ENCODE measurements around the gene MSL2.
"Not testable (repeated sequence)": the region's sequence is repeated elsewhere in the genome, so short reads cannot be mapped to it uniquely, and the experiment has no call there.

MSL2 gene

GRCh38 chr3:136193278-136194054, 2.7 kb downstream of the MSL2 start:
- DNase-seq (ENCODE audit: low read depth in 2 of 2), result no peak

- DNase-seq (ENCODE audit: low read depth in 2 of 2), result no peak
These were observed 3.3 kb downstream of the MSL2 start for GRCh38 chr3:136192831-136193230.

- DNase-seq (ENCODE audit: low read depth in 2 of 2), result not testable (repeated sequence)
These were observed 3.9 kb downstream of the MSL2 start for GRCh38 chr3:136192195-136192594.

DNA sequence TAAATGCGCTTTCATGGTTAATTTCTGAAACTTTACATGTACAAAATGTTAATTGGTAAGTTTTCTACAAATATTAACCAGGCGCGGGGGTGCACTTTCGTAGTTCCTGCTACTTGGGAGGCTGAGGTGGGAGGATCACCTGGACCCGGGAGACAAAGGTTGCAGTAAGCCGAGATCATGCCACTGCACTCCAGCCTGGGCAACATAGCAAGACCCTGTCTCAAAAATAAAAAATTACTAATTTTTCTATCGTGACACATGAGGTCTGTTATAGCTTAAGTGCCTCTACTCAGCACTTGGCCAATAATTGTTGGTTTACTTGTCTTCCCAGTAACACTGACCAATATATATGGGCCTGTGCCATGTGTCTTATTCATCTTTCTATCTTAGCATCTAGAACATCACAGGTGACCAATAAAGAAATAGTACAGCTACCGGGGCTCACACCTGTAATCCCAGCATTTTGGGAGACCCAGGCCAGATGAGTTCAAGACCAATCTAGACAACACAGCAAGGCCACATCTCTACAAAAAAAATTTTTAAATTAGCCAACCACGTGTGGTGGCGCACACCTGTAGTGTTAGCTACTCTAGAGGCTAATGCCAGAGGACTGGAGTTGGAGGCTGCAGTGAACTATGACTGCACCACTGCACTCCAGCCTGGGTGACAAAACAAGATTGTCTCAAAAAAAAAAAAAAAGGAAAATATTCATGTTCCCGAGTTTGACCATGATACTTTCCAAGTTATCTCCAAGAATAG, 6.1 kb downstream of the MSL2 start:
- DNase-seq (ENCODE audit: low read depth in 2 of 2), result no peak

- no peak for DNase-seq (ENCODE audit: low read depth in 2 of 2)
These were observed 7.1 kb downstream of the MSL2 start for GRCh38 chr3:136189043-136189442.

DNA sequence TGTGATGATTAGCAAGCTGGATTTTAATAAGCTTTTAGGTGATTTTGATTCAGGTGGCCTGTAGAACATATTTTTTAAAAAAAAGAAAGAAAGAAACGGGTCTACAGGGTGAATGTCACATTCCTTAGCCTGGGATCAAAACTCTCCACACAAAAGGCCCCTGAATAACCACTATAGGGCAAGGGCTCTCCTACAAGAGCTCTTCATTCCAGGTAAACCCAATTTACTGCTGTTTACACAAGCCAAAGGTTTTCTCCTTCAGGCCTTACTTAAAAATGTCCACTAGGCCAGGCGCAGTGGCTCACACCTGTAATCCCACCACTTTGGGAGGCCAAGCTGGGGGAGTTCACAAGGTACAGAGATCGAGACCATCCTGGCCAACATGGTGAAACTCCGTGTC, 8.3 kb downstream of the MSL2 start:
- DNase-seq (ENCODE audit: low read depth in 2 of 2), result no peak

GRCh38 chr3:136186846-136187245, 9.3 kb downstream of the MSL2 start:
- no peak for DNase-seq (ENCODE audit: low read depth in 2 of 2)

GRCh38 chr3:136186344-136186743, 9.8 kb downstream of the MSL2 start:
- DNase-seq (ENCODE audit: low read depth in 2 of 2), result no peak

DNA sequence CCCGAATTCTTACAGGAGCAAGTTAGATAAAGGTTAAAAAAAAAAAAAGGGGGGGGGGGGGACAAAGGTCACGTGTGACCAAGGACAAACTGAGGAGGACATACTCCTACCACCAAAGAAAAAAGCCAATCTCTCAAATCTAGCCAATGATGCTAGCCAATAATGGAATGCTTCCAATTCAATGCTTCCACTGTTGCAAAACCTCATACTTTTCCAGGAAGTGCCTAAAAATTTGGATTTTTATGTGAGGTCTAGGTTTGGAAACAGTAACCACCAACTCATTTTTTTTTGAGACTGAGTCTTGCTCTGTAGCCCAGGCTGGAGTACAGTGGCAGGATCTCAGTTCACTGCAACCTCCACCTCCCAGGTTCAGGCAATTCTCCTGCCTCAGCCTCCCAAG, 11.4 kb downstream of the MSL2 start:
- DNase-seq (ENCODE audit: low read depth in 2 of 2), result no peak

DNA sequence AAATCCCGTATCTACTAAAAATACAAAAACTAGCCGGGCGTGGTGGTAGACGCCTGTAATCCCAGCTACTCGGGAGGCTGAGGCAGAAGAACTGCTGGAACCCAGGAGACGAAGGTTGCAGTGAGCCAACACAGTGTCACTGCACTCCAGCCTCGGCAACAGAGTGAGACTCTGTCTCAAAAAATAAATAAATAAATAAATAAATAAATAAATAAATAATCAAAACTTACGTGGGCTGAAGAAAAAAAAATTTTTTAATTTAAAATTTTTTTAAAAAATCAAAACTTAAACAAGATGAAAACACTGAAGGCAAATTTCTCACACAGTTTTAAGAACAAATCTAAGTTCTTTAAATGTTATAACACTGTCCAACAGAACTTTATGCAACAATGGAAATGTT, 14.4 kb downstream of the MSL2 start:
- no peak for DNase-seq (ENCODE audit: low read depth in 2 of 2)

DNA sequence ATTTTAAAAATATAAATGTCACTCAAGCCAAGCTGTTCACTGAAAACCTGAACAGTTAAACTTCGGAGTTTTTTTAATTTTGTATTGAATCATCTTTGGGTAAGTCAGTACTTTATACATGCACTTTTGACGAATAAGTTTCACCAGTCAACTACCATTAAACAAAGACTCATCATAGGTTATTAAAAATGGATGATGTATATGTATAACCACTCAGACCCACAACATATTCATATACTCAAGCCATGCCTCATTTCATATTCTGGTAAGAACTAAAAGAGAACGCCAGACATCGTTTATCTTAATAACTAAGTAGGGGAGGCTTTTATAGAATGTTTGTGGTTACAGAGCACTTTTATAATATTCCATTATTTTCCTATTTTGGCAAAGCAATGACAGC, 18.3 kb downstream of the MSL2 start:
- no peak for DNase-seq (ENCODE audit: low read depth in 2 of 2)

- no peak for DNase-seq (ENCODE audit: low read depth in 2 of 2)
These were observed 22.1 kb downstream of the MSL2 start for GRCh38 chr3:136173939-136174490.

DNA sequence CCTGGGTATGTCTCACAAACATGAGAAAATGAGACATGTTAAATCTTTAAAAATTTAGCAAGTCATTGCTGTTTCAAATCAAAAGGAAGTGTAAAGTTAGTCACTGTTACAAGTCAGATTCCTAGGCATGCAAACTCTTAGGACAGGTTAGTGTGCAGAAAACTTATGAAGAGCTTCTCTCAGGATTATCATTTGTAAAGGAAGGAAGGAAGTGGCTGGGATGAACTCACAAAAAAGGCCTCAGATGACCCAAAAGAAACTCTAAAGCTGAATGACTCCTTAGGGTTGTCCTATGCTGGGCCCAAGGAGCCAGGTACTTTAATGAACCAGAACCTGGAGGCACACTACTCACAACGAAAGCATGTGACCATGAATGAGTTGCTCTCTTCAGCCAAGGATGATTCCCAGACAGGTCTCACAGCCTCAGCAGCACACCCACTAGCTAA, 25.0 kb downstream of the MSL2 start:
- no peak for DNase-seq (ENCODE audit: low read depth in 2 of 2)

GRCh38 chr3:136168236-136168635, 27.9 kb downstream of the MSL2 start:
- DNase-seq (ENCODE audit: low read depth in 2 of 2), result not testable (repeated sequence)

DNA sequence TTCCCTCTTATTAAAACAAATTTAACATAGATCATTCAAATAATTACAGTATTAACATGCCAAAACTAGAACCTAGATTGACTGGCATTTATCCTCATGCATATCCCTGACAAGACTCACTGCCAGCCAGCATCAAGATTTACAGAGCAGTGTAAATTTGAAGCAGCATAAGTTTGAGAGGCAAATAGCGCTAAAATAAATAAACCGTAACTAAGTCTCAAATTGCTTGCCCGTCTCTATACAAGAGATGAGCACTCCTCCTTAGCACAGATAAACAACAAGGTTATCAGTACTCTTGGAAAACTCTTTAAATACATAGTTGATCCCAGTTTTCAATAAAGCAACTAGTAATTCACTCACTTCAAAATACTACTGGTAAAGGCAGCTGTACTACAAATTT, 29.6 kb downstream of the MSL2 start:
- DNase-seq (ENCODE audit: low read depth in 2 of 2), result no peak

DNA sequence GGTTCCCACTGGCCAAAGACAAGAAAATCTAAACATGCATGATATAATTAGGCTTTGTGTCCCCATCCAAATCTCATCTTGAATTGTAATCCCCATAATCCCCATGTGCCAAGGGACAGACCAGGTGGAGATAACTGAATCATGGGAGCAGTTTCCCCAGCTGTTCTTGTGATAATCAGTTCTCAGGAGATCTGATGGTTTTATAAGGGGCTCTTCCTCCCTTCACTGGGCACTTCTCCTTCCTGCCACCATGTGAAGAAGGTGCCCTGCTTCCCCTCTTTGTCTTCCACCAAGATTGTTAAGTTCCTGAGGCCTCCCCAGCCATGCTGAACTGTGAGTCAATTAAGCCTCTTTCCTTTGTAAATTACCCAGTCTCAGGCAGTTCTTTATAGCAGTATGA, 32.5 kb downstream of the MSL2 start:
- not testable (repeated sequence) for DNase-seq (ENCODE audit: low read depth in 2 of 2)

- DNase-seq (ENCODE audit: low read depth in 2 of 2), result no peak
These were observed 33.8 kb downstream of the MSL2 start for GRCh38 chr3:136162322-136162721.

DNA sequence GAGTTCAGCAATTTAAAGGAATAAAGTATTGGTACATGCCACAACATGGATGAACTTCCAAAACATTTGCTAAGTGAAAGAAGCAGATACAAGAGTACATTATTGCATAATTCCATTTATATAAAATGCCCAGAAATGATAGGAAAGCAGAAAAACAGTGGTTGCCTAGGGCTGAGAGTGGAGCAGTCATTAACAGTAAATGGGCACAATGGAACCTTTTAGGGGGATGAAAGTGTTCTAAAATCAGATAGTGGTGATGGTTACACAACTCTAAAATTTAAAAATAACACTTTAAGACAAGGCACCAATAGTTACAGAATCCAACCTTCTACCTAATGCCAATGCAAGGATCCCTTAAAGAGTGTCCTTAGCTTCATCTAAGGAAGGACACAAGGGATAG, 34.6 kb downstream of the MSL2 start:
- DNase-seq (ENCODE audit: low read depth in 2 of 2), result no peak

GRCh38 chr3:136152963-136153362, 43.2 kb downstream of the MSL2 start:
- DNase-seq (ENCODE audit: low read depth in 2 of 2), result no peak

DNA sequence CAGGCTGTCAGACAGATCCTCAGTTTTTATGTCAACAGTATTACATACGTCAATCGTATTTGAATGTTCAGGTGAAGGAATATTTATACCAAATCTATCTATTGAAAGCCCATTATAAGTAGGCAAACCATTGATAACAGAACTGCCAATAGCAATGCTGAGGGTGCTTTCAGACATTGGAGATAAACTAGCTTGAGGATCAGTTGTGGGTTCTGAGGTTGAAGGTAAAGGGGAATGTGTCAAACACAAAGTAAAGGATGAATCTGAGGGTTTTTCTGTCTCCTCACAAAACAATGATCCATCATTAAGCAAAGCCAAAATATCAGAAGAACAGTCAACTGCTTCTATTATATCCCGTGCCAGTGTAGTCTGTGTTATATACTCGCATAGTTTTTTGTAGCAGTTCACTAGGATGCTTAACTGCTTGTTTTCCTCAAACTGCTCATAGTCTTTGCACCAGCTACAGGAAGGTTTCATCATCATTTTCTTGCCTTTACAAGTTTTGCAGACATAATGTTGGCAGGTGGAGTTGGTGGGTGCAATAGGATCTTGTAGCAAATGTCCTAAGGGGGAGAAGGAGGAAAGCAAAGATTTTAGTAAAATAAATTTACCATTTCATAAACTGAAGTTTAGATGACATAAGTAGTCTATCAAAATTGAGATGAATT, 43.8 kb downstream of the MSL2 start:
- DNase-seq (ENCODE audit: low read depth in 2 of 2), result no peak

GRCh38 chr3:136151219-136151618, 44.9 kb downstream of the MSL2 start:
- no peak for DNase-seq (ENCODE audit: low read depth in 2 of 2)

DNA sequence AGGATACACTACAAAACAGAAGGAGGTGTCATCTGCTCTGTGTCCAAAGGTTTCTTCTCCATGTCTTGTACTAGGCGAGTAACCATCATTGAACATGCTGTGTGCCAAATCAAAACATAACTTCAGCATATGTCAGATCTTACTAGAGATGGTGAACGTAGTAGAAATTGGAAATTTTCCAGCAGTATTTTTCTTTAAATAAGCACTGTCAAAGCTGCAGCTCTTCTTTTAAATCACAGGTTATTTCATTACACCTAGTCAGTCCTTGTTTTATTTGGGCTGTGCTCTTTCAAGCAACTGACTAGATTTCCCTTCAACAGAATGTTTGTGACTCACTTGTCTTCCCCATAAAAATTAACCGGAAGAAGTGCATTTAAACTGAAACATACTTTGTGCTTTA, 46.5 kb downstream of the MSL2 start:
- DNase-seq (ENCODE audit: low read depth in 2 of 2), result no peak
